IMR-90 (cell line): Measurements from ENCODE around the gene HDAC6. TPM values are rescaled to one million over a fixed set of nuclear protein-coding genes. Genes with fewer than 3 reads are reported as not detected.

Experiments
- ATAC-seq: fragments of 200-7000 bp; cut with Tn5 transposase; 2 replicates; pipeline ENCODE4 v1.9.1; 2020; ENCODE audit warnings: low read depth, mild to moderate bottlenecking, moderate library complexity
- BruUV-seq: library from RNA; stranded (reverse); fragments of 400-500 nt; replicated peaks from 2 replicates; lab custom pipeline; 2021; lab: Mats Ljungman, UMichigan
- CTCF ChIA-PET: fragments of 300-600 bp; formaldehyde crosslinking; extraction: SDS; loops from one replicate; lab custom pipeline; 2021; ENCODE audit warnings: antibody characterized with exemption; lab: Yijun Ruan, JAX
- POLR2A ChIA-PET: fragments of 300-600 bp; sonication (Branson Sonifier 250); formaldehyde crosslinking; loops from one replicate; lab custom pipeline; 2022; ENCODE audit warnings: antibody characterized with exemption; ENCODE audit not compliant: unreplicated experiment; lab: Charles Lee
- DNase-seq: peaks from one replicate; pipeline ENCODE4 v3.0.0; 2013
- H2AFZ ChIP-seq: replicated peaks from 2 replicates; pipeline ENCODE3; 2013; ENCODE audit warnings: low read length, mild to moderate bottlenecking; ENCODE audit not compliant: poor library complexity
- H2AK5ac ChIP-seq: 2 replicates; pipeline ENCODE4 v1.6.1; 2013; ENCODE audit warnings: low read depth, low read length, inconsistent platforms
- H2AK9ac ChIP-seq: replicated peaks from 2 replicates; pipeline ENCODE3; 2013; ENCODE audit warnings: mild to moderate bottlenecking, low read depth, low read length, moderate library complexity; ENCODE audit not compliant: poor library complexity
- H2BK120ac ChIP-seq: 2 replicates; pipeline ENCODE4 v1.6.1; 2013; ENCODE audit warnings: low read depth, low read length, inconsistent platforms
- H2BK15ac ChIP-seq: 3 replicates; pipeline ENCODE4 v1.6.1; 2013; ENCODE audit warnings: low read depth, low read length, inconsistent platforms
- H2BK20ac ChIP-seq: 2 replicates; pipeline ENCODE4 v1.6.1; 2013; ENCODE audit warnings: low read depth, mild to moderate bottlenecking, inconsistent platforms, low read length, moderate library complexity
- H2BK5ac ChIP-seq: 2 replicates; pipeline ENCODE4 v1.6.1; 2013; ENCODE audit warnings: mild to moderate bottlenecking, low read depth, low read length, inconsistent platforms; ENCODE audit not compliant: poor library complexity, severe bottlenecking
- H3K14ac ChIP-seq: replicated peaks from 2 replicates; pipeline ENCODE4 v1.6.1; 2013; ENCODE audit warnings: low read depth, low read length, inconsistent platforms
- H3K18ac ChIP-seq: 2 replicates; pipeline ENCODE4 v1.6.1; 2013; ENCODE audit warnings: low read depth, low read length, control low read depth
- H3K23ac ChIP-seq: 2 replicates; pipeline ENCODE4 v1.6.1; 2013; ENCODE audit warnings: low read depth, low read length, inconsistent platforms
- H3K27ac ChIP-seq: 2 replicates; pipeline ENCODE4 v1.5.1; 2013; ENCODE audit warnings: mild to moderate bottlenecking, control low read depth, low read length; ENCODE audit not compliant: insufficient read depth
- H3K27me3 ChIP-seq: 2 replicates; pipeline ENCODE4 v1.6.1; 2013; ENCODE audit warnings: low read length; ENCODE audit not compliant: control insufficient read depth, insufficient read depth
- H3K36me3 ChIP-seq: 2 replicates; pipeline ENCODE4 v1.6.1; 2013; ENCODE audit warnings: low read length, mixed read lengths; ENCODE audit not compliant: control insufficient read depth, insufficient read depth
- H3K4ac ChIP-seq: 2 replicates; pipeline ENCODE4 v1.6.1; 2013; ENCODE audit warnings: low read depth, low read length, inconsistent platforms
- H3K4me1 ChIP-seq: 2 replicates; pipeline ENCODE4 v1.6.1; 2013; ENCODE audit warnings: low read length, mixed read lengths; ENCODE audit not compliant: control insufficient read depth, insufficient read depth
- H3K4me2 ChIP-seq: 2 replicates; pipeline ENCODE4 v1.6.1; 2013; ENCODE audit warnings: low read depth, mild to moderate bottlenecking, control low read depth, low read length, moderate library complexity
- H3K4me3 ChIP-seq: 2 replicates; pipeline ENCODE4 v1.5.1; 2013; ENCODE audit warnings: low read depth, mild to moderate bottlenecking, control low read depth, low read length, moderate library complexity; ENCODE audit not compliant: insufficient read depth
- H3K56ac ChIP-seq: 2 replicates; pipeline ENCODE4 v1.6.1; 2013; ENCODE audit warnings: low read length, inconsistent platforms; ENCODE audit not compliant: insufficient read depth; ENCODE audit errors: extremely low read depth
- H3K79me1 ChIP-seq, 2 experiments: 2 replicates each; pipeline ENCODE4 v1.6.1; 2013; ENCODE audit warnings: low read length in 2 of 2, inconsistent platforms in 1 of 2, low read depth in 1 of 2
- H3K9ac ChIP-seq: 2 replicates; pipeline ENCODE4 v1.6.1; 2013; ENCODE audit warnings: low read depth, low read length, control low read depth
- H3K9me1 ChIP-seq: 2 replicates; pipeline ENCODE4 v1.6.1; 2013; ENCODE audit warnings: low read length, inconsistent platforms; ENCODE audit not compliant: insufficient read depth
- H3K9me3 ChIP-seq: 2 replicates; pipeline ENCODE4 v1.6.1; 2013; ENCODE audit warnings: low read length; ENCODE audit not compliant: control insufficient read depth, insufficient read depth
- H4K20me1 ChIP-seq: 2 replicates; pipeline ENCODE4 v1.6.1; 2013; ENCODE audit warnings: low read length, inconsistent platforms; ENCODE audit not compliant: insufficient read depth
- H4K5ac ChIP-seq: 2 replicates; pipeline ENCODE4 v1.6.1; 2013; ENCODE audit warnings: mild to moderate bottlenecking, low read depth, low read length, control low read depth
- H4K8ac ChIP-seq, 2 experiments: 2 replicates each; pipeline ENCODE4 v1.6.1; 2013; ENCODE audit warnings: low read depth in 2 of 2, low read length in 2 of 2, control low read depth in 1 of 2, inconsistent platforms in 1 of 2
- H4K91ac ChIP-seq: 2 replicates; pipeline ENCODE4 v1.6.1; 2013; ENCODE audit warnings: low read depth, low read length, inconsistent platforms; ENCODE audit not compliant: insufficient read depth
- CEBPB ChIP-seq: IDR thresholded peaks from 2 replicates; pipeline ENCODE4 v1.6.1; 2012; ENCODE audit warnings: low read depth, low read length, improper control_type of control experiment
- MXI1 ChIP-seq: IDR thresholded peaks from 2 replicates; pipeline ENCODE4 v1.6.1; 2012; ENCODE audit warnings: low read depth, mild to moderate bottlenecking, low read length, moderate library complexity, borderline replicate concordance
- POLR2A ChIP-seq: IDR thresholded peaks from 2 replicates; pipeline ENCODE4 v1.6.1; 2012; ENCODE audit warnings: mild to moderate bottlenecking, low read depth, low read length
- RAD21 ChIP-seq: IDR thresholded peaks from 2 replicates; pipeline ENCODE4 v1.6.1; 2012; ENCODE audit warnings: low read length, improper control_type of control experiment
- RCOR1 ChIP-seq: IDR thresholded peaks from 2 replicates; pipeline ENCODE4 v1.6.1; 2012; ENCODE audit warnings: mild to moderate bottlenecking, low read length, improper control_type of control experiment; ENCODE audit not compliant: insufficient replicate concordance
- RFX5 ChIP-seq: IDR thresholded peaks from 2 replicates; pipeline ENCODE4 v1.8.0; 2012; ENCODE audit warnings: low read depth, mild to moderate bottlenecking, low read length, moderate library complexity
- SMC3 ChIP-seq: fragments of 150-350 bp; IDR thresholded peaks from 2 replicates; pipeline ENCODE4 v1.6.1; 2016; ENCODE audit warnings: low read depth, mild to moderate bottlenecking, antibody characterized with exemption, low read length, moderate library complexity
- WGBS, 2 experiments: methylation state at CpG; one replicate each; pipeline versions ENCODE4 v1.1.5 to v1.1.7; 2013; ENCODE audit warnings: missing lambda C conversion rate in 2 of 2; ENCODE audit not compliant: insufficient read length in 1 of 2; ENCODE audit errors: extremely low coverage in 2 of 2; 5-methylcytosine and 5-hydroxymethylcytosine counted together
- dilution Hi-C: fragments of 300-500 bp; cut with HindIII; formaldehyde crosslinking; loops from one replicate; pipeline ENCODE4 v1.14.3; 2018; ENCODE audit warnings: low sequenced_read_pairs; ENCODE audit not compliant: unreplicated experiment
- in situ Hi-C: fragments of 300-500 bp; cut with MboI; formaldehyde crosslinking; loops from 3 replicates; pipeline ENCODE4 v1.14.3; 2019; ENCODE audit warnings: low sequenced_read_pairs, inconsistent platforms, mixed read lengths
- intact Hi-C: fragments of 100-400 bp; cut with micrococcal nuclease; formaldehyde crosslinking; loops from 2 replicates; pipeline ENCODE4 v1.10.0; 2022
- polyA plus RNA-seq, 3 experiments: library from polyadenylated mRNA; depleted of rRNA; stranded (reverse); fragments of >200 nt; gene quantifications; 2 replicates each; pipeline ENCODE4 v1.2.3, GENCODE V29; 2012; ENCODE audit warnings: low replicate concordance in 1 of 3
- total RNA-seq: library from RNA; depleted of rRNA; stranded (reverse); fragments of >200 nt; gene quantifications from 2 replicates; pipeline ENCODE4 v1.2.3, GENCODE V29; 2012

Gene HDAC6
- total and polyA plus RNA-seq, 2 of the 4 experiments (the other 2 are of a cell fraction): 16.8 to 26.3 TPM

- Histone ChIP-seq H4K20me1 (no peaks in the 10 kb centered on the region), H3K14ac (no peak overlapping the region), H2BK5ac (no peak overlapping the region), H3K9me1 (no peaks in the 10 kb centered on the region), H4K8ac (no peak overlapping the region), H2BK20ac (no peak overlapping the region), H3K56ac (no peak overlapping the region), H3K4me3 (no peak overlapping the region), H3K27ac (no peak overlapping the region), H3K36me3 (no peaks in the 10 kb centered on the region), H3K79me1 (no peaks in the 10 kb centered on the region), H2BK15ac (no peak overlapping the region), H3K23ac (no peak overlapping the region), H2BK120ac (no peak overlapping the region), H3K4me1 (no peaks in the 10 kb centered on the region), H3K27me3 (peaks cover 13% of the 10 kb centered on the region), H2AK9ac (no peak overlapping the region), H3K18ac (no peak overlapping the region), H3K9ac (no peak overlapping the region), H2AFZ (no peak overlapping the region), H2AK5ac (no peak overlapping the region), H4K5ac (no peak overlapping the region), H3K4me2 (no peak overlapping the region), H3K4ac (no peak overlapping the region), H3K9me3 (no peaks in the 10 kb centered on the region), H4K91ac (no peak overlapping the region)
- intact Hi-C loops (no loop called here), dilution Hi-C loops (no loop called here), in situ Hi-C loops (no loop called here)
- CTCF ChIA-PET: no interaction called here
- TF ChIP-seq RAD21 (no peak), SMC3 (no peak), RFX5 (no peak), RCOR1 (no peak), MXI1 (no peak), CEBPB (no peak), POLR2A (no peak)
- no CpG with 5 or more reads among the region's 7 CpGs for whole genome bisulfite sequencing, 2 experiments
- POLR2A ChIA-PET: no interaction called here
- BruUV-seq: no TSS peak
- ATAC-seq: no peak
- DNase-seq: no peak
These were observed 22.5 kb upstream of the HDAC6 start for GRCh38 chrX:48779399-48779798.
